ENCODE measurements around the gene ADAM33.

ADAM33 gene

GRCh38 chr20:3667434-3668037 is 14.3 kb downstream of the ADAM33 start:
- Histone ChIP-seq H3K27ac (no peak overlapping the region), H3K4me3 (no peak overlapping the region)
- no peak for TF ChIP-seq CTCF (IDR thresholded peaks at IDR 0.05)
- DNase-seq (ENCODE audit: low spot score), result no peak

- no peak for TF ChIP-seq CTCF (IDR thresholded peaks at IDR 0.05)
- no peak overlapping the region for H3K27ac ChIP-seq
- no peak overlapping the region for H3K4me3 ChIP-seq
- no peak for DNase-seq (ENCODE audit: low spot score)
Measured at GRCh38 chr20:3663858-3664257, 18.0 kb downstream of the ADAM33 start.

- H3K4me3 ChIP-seq, result no peak within 1 kb of the TSS
- no peak for DNase-seq (ENCODE audit: low spot score)
- TF ChIP-seq CTCF (IDR thresholded peaks at IDR 0.05), result no peak
- H3K27ac ChIP-seq, result no peak within 1 kb of the TSS
Measured at GRCh38 chr20:3663031-3663701, 18.6 kb downstream of the ADAM33 start, which contains the start of gene GFRA4. Gene GFRA4, minus strand, starts transcription at chr20:3663399. Its CDS starts 0 bp downstream, at chr20:3663399.

- H3K27ac ChIP-seq, result no peak overlapping the region
- no peak for TF ChIP-seq CTCF (IDR thresholded peaks at IDR 0.05)
- H3K4me3 ChIP-seq, result no peak overlapping the region
- DNase-seq (ENCODE audit: low spot score), result no peak
Measured at GRCh38 chr20:3661814-3662665, 19.8 kb downstream of the ADAM33 start.

GRCh38 chr20:3661060-3661813 is 20.6 kb downstream of the ADAM33 start:
- TF ChIP-seq CTCF (IDR thresholded peaks at IDR 0.05), result no peak
- H3K4me3 ChIP-seq, result peak overlapping the region; percentile 50
- no peak overlapping the region for H3K27ac ChIP-seq
- no peak for DNase-seq (ENCODE audit: low spot score)

GRCh38 chr20:3660262-3661059 is 21.3 kb downstream of the ADAM33 start:
- H3K27ac ChIP-seq, result no peak overlapping the region
- no peak for TF ChIP-seq CTCF (IDR thresholded peaks at IDR 0.05)
- peak overlapping the region; percentile 50 for H3K4me3 ChIP-seq
- no peak for DNase-seq (ENCODE audit: low spot score)

Measured in coronary artery (tissue), 2 donors.